Measurements from ENCODE around the gene CTIF.

Gene CTIF

DNA sequence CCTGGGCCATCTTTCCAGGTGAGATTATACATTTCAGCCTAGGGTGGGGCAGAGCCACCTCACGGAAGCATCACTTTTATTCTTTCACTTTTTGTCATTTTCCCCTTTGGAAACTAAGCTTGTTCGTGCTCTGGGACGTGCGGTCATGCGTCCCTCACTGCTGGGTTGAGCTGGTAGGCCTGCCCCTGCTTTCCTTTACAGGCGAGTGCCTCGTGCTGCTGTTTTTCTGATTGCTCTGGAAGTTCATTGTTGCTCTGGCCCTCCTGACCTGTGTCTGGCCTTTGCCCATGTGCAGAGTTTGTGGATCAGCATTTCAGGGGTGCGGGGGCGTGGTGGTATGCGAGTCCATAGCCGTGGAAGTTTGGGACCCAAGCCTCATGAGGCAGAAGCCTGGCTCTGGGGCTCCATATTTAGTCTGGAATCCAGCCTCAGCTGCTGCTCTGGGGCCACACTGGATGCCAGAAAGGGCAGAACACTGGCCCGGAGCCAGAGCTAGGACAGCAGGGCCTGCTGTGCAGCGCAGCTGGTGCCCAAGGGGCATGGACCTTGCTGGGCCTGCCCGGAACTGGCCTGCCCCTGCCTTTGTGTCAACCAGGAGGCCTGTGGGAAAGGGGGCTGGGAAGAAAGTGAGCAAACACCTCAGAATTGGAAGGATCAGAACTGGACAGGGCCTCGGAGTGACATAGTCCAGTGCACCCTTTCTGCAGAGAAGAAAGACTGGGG is 51.1 kb downstream of the CTIF start:
- no peak overlapping the region for H3K4ac ChIP-seq (ENCODE audit: low read depth in 1 of 2, low read length in 2 of 2)
- no peak overlapping the region for H4K8ac ChIP-seq (ENCODE audit: low read length)
- peaks cover 35% of the 10 kb centered on the region for H3K4me1 ChIP-seq (ENCODE audit: control insufficient read depth, insufficient read depth, low read depth, low read length)
- H3K23ac ChIP-seq (ENCODE audit: low read length in 2 of 2), result no peak overlapping the region
- DNase-seq, result no peak
- H2AFZ ChIP-seq (ENCODE audit: low read depth, low read length), result no peak overlapping the region
- peak overlapping the region in 1 of 2 experiments; percentile 4 for H3K14ac ChIP-seq (ENCODE audit: low read length in 2 of 2)
- WGBS, result 94% methylated on average over 15 of the region's 15 CpGs
- H2BK120ac ChIP-seq (ENCODE audit: low read depth, low read length), result no peak overlapping the region
- peaks cover 46% of the 10 kb centered on the region for H3K79me1 ChIP-seq (replicated peaks; ENCODE audit: low read length, poor library complexity, severe bottlenecking)
- H3K9ac ChIP-seq (ENCODE audit: low read length), result no peak overlapping the region
- H2BK5ac ChIP-seq (ENCODE audit: low read depth, low read length, poor library complexity, severe bottlenecking), result no peak overlapping the region
- H4K91ac ChIP-seq (ENCODE audit: low read length), result no peak overlapping the region
- peak overlapping the region; percentile 29 for H3K4me2 ChIP-seq (ENCODE audit: low read length, poor library complexity, severe bottlenecking)
- no peaks in the 10 kb centered on the region for H3K27me3 ChIP-seq (ENCODE audit: control insufficient read depth in 1 of 2, insufficient read depth in 1 of 2, low read length in 2 of 2)
- peak overlapping the region; percentile 59 for H3K27ac ChIP-seq (ENCODE audit: low read length, poor library complexity, severe bottlenecking)
- no peak overlapping the region for H2BK15ac ChIP-seq (ENCODE audit: low read depth, poor library complexity, severe bottlenecking)
- H3K18ac ChIP-seq (ENCODE audit: low read depth in 1 of 2, low read length in 2 of 2), result no peak overlapping the region
- H2BK12ac ChIP-seq (ENCODE audit: low read length in 2 of 2), result no peak overlapping the region
- H2AK5ac ChIP-seq (ENCODE audit: low read length, severe bottlenecking), result peak overlapping the region; percentile 8
- peaks cover 2 to 31% of the 10 kb centered on the region in 2 experiments for H3K36me3 ChIP-seq (ENCODE audit: control insufficient read depth in 1 of 2, insufficient read depth in 2 of 2, low read depth in 1 of 2, low read length in 2 of 2)
- H3K4me3 ChIP-seq (ENCODE audit: insufficient read depth in 1 of 2, low read depth in 1 of 2, low read length in 2 of 2), result no peak overlapping the region
- no peaks in the 10 kb centered on the region for H3K9me3 ChIP-seq (ENCODE audit: control insufficient read depth, low read length)

DNA sequence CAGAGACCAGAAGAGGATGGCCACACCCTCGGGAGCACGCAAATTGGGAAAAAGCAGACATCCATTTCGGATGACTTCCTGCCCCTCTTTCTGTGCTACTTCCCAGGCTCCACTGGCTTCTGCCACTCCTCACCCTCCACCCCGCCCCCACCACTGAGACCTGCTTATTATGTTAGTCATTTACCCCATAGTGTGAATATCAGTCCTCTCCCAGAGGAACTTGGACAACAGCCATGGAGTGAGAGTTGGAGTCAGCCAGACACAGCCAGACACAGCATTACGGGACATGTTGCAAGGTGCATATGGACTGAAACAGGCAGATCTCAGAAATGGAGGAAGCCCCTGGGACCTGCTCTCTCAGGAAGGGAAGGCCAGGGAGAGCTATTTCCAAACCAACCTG is 51.8 kb downstream of the CTIF start:
- Histone ChIP-seq H3K9ac (ENCODE audit: low read length) (no peak overlapping the region), H2BK15ac (ENCODE audit: low read depth, poor library complexity, severe bottlenecking) (no peak overlapping the region), H2BK5ac (ENCODE audit: low read depth, low read length, poor library complexity, severe bottlenecking) (no peak overlapping the region), H3K27ac (ENCODE audit: low read length, poor library complexity, severe bottlenecking) (peak overlapping the region; percentile 59), H3K4me3 (ENCODE audit: insufficient read depth in 1 of 2, low read depth in 1 of 2, low read length in 2 of 2) (no peak overlapping the region), H3K14ac (ENCODE audit: low read length in 2 of 2) (peak overlapping the region in 1 of 2 experiments; percentile 4), H3K79me1 (replicated peaks; ENCODE audit: low read length, poor library complexity, severe bottlenecking) (peaks cover 44% of the 10 kb centered on the region), H3K23ac (ENCODE audit: low read length in 2 of 2) (no peak overlapping the region), H4K91ac (ENCODE audit: low read length) (no peak overlapping the region), H3K4ac (ENCODE audit: low read depth in 1 of 2, low read length in 2 of 2) (no peak overlapping the region), H3K9me3 (ENCODE audit: control insufficient read depth, low read length) (no peaks in the 10 kb centered on the region), H4K8ac (ENCODE audit: low read length) (no peak overlapping the region), H3K18ac (ENCODE audit: low read depth in 1 of 2, low read length in 2 of 2) (no peak overlapping the region), H3K4me2 (ENCODE audit: low read length, poor library complexity, severe bottlenecking) (no peak overlapping the region), H2AK5ac (ENCODE audit: low read length, severe bottlenecking) (peak overlapping the region; percentile 6), H2AFZ (ENCODE audit: low read depth, low read length) (no peak overlapping the region), H2BK12ac (ENCODE audit: low read length in 2 of 2) (no peak overlapping the region), H3K36me3 (ENCODE audit: control insufficient read depth in 1 of 2, insufficient read depth in 2 of 2, low read depth in 1 of 2, low read length in 2 of 2) (peaks cover 8 to 30% of the 10 kb centered on the region in 2 experiments), H3K27me3 (ENCODE audit: control insufficient read depth in 1 of 2, insufficient read depth in 1 of 2, low read length in 2 of 2) (no peaks in the 10 kb centered on the region), H2BK120ac (ENCODE audit: low read depth, low read length) (no peak overlapping the region), H3K4me1 (ENCODE audit: control insufficient read depth, insufficient read depth, low read depth, low read length) (peaks cover 35% of the 10 kb centered on the region)
- DNase-seq, result peak; percentile 69
- WGBS, result 81% methylated on average over 5 of the region's 5 CpGs

DNA sequence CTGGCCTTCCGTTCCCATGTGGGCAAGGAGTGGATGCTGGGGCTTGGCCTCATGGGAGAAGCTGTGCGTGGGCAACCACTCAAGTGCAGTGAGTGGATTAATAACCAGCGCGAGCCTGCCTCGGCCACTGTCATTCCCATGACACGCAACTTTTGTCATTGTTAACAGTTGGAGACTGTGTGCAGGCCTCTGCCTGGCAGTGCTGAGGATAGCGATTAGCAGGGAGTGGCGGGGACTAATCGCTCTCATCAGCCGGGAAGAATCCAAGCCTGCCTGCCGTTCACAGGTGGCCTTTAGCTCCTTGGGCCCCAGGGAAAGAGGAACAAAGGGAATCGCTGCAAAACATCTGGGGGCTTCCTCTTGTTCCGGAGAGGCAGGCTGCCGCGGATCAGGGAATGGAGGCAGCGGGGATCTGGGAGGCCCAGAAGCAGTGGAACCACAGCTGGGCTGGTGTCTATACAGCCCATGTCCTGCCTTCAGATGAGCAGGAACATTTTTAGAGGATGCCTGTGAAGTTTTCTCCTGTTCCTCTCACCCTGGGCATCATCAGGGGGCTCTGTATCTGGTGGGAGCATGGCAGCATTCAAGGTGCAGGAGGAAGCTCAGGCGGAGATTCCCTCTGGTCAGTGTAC is 53.8 kb downstream of the CTIF start:
- 94% methylated on average over 17 of the region's 17 CpGs for WGBS
- no peak overlapping the region for H2AFZ ChIP-seq (ENCODE audit: low read depth, low read length)
- H3K18ac ChIP-seq (ENCODE audit: low read depth in 1 of 2, low read length in 2 of 2), result no peak overlapping the region
- H3K4me2 ChIP-seq (ENCODE audit: low read length, poor library complexity, severe bottlenecking), result no peak overlapping the region
- H3K14ac ChIP-seq (ENCODE audit: low read length in 2 of 2), result no peak overlapping the region
- H4K8ac ChIP-seq (ENCODE audit: low read length), result no peak overlapping the region
- H3K27me3 ChIP-seq (ENCODE audit: control insufficient read depth in 1 of 2, insufficient read depth in 1 of 2, low read length in 2 of 2), result no peaks in the 10 kb centered on the region
- no peak overlapping the region for H3K27ac ChIP-seq (ENCODE audit: low read length, poor library complexity, severe bottlenecking)
- H2BK12ac ChIP-seq (ENCODE audit: low read length in 2 of 2), result no peak overlapping the region
- H3K79me1 ChIP-seq (replicated peaks; ENCODE audit: low read length, poor library complexity, severe bottlenecking), result peaks cover 48% of the 10 kb centered on the region
- H4K91ac ChIP-seq (ENCODE audit: low read length), result no peak overlapping the region
- no peak overlapping the region for H3K4ac ChIP-seq (ENCODE audit: low read depth in 1 of 2, low read length in 2 of 2)
- peaks cover 33% of the 10 kb centered on the region for H3K4me1 ChIP-seq (ENCODE audit: control insufficient read depth, insufficient read depth, low read depth, low read length)
- H3K36me3 ChIP-seq (ENCODE audit: control insufficient read depth in 1 of 2, insufficient read depth in 2 of 2, low read depth in 1 of 2, low read length in 2 of 2), result peaks cover 12 to 33% of the 10 kb centered on the region in 2 experiments
- no peak overlapping the region for H3K4me3 ChIP-seq (ENCODE audit: insufficient read depth in 1 of 2, low read depth in 1 of 2, low read length in 2 of 2)
- no peak overlapping the region for H2AK5ac ChIP-seq (ENCODE audit: low read length, severe bottlenecking)
- H2BK120ac ChIP-seq (ENCODE audit: low read depth, low read length), result no peak overlapping the region
- no peak overlapping the region for H2BK15ac ChIP-seq (ENCODE audit: low read depth, poor library complexity, severe bottlenecking)
- H3K9ac ChIP-seq (ENCODE audit: low read length), result no peak overlapping the region
- H3K23ac ChIP-seq (ENCODE audit: low read length in 2 of 2), result no peak overlapping the region
- no peak for DNase-seq
- H2BK5ac ChIP-seq (ENCODE audit: low read depth, low read length, poor library complexity, severe bottlenecking), result no peak overlapping the region
- no peaks in the 10 kb centered on the region for H3K9me3 ChIP-seq (ENCODE audit: control insufficient read depth, low read length)

DNA sequence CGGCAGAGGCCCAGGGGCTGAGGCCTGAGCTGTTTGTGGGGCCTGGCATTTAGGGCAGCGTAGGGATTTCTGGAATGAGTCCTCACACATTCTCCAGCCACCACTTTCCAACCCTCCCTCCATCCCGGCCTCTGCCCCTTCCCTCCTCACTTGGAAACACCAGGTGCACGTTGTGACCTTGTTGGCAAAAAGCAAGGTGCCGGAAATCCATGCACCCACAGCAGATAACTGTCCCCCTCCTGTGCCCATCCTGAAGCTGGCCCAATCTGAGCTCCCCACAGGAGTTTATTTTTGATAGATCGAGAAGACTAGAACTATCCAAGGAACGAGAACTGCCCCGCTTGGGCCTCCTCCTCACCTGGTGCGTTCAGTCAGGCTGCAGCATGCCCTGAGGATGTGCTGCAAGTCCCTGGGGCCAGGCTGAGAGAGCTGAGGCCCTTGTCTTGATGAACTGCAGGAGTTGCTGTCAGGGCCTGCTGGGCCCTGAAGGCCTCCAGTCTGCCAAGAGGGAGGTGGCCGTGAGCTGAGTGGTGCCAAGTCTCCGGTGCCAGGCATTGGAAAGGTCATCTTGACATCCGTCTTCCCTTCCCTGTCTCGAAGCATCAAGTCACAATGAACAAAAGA is 55.8 kb downstream of the CTIF start:
- H3K14ac ChIP-seq (ENCODE audit: low read length in 2 of 2), result no peak overlapping the region
- no peak overlapping the region for H3K9ac ChIP-seq (ENCODE audit: low read length)
- H2BK5ac ChIP-seq (ENCODE audit: low read depth, low read length, poor library complexity, severe bottlenecking), result no peak overlapping the region
- peak overlapping the region; percentile 9 for H2AK5ac ChIP-seq (ENCODE audit: low read length, severe bottlenecking)
- H3K4me3 ChIP-seq (ENCODE audit: insufficient read depth in 1 of 2, low read depth in 1 of 2, low read length in 2 of 2), result no peak overlapping the region
- WGBS, result 95% methylated on average over 13 of the region's 13 CpGs
- no peak overlapping the region for H2AFZ ChIP-seq (ENCODE audit: low read depth, low read length)
- H4K91ac ChIP-seq (ENCODE audit: low read length), result no peak overlapping the region
- no peak overlapping the region for H3K27ac ChIP-seq (ENCODE audit: low read length, poor library complexity, severe bottlenecking)
- no peak overlapping the region for H2BK15ac ChIP-seq (ENCODE audit: low read depth, poor library complexity, severe bottlenecking)
- H3K36me3 ChIP-seq (ENCODE audit: control insufficient read depth in 1 of 2, insufficient read depth in 2 of 2, low read depth in 1 of 2, low read length in 2 of 2), result peaks cover 17 to 42% of the 10 kb centered on the region in 2 experiments
- no peak overlapping the region for H3K4ac ChIP-seq (ENCODE audit: low read depth in 1 of 2, low read length in 2 of 2)
- peaks cover 48% of the 10 kb centered on the region for H3K79me1 ChIP-seq (replicated peaks; ENCODE audit: low read length, poor library complexity, severe bottlenecking)
- H2BK12ac ChIP-seq (ENCODE audit: low read length in 2 of 2), result no peak overlapping the region
- no peak overlapping the region for H3K18ac ChIP-seq (ENCODE audit: low read depth in 1 of 2, low read length in 2 of 2)
- H3K9me3 ChIP-seq (ENCODE audit: control insufficient read depth, low read length), result no peaks in the 10 kb centered on the region
- H3K4me2 ChIP-seq (ENCODE audit: low read length, poor library complexity, severe bottlenecking), result no peak overlapping the region
- H3K27me3 ChIP-seq (ENCODE audit: control insufficient read depth in 1 of 2, insufficient read depth in 1 of 2, low read length in 2 of 2), result no peaks in the 10 kb centered on the region
- DNase-seq, result no peak
- H4K8ac ChIP-seq (ENCODE audit: low read length), result no peak overlapping the region
- H2BK120ac ChIP-seq (ENCODE audit: low read depth, low read length), result no peak overlapping the region
- H3K23ac ChIP-seq (ENCODE audit: low read length in 2 of 2), result peak overlapping the region in 1 of 2 experiments; percentile 51
- peaks cover 34% of the 10 kb centered on the region for H3K4me1 ChIP-seq (ENCODE audit: control insufficient read depth, insufficient read depth, low read depth, low read length)

Data from mesenchymal stem cell (in vitro differentiated cells and primary cell).